ENCODE data around the gene RNF111. TPM values are rescaled to one million over a fixed set of nuclear protein-coding genes. Genes with fewer than 3 reads are reported as not detected.

Gene RNF111
- total RNA-seq, 1 experiment from 2014 or later: 22.4 TPM

GRCh38 chr15:58962662-58963565 is 24.5 kb upstream of the RNF111 start:
- Mint-ChIP-seq H3K27me3 (ENCODE audit: low read depth) (no peaks in the 10 kb centered on the region), H3K27ac (no peak overlapping the region), H3K9me3 (no peaks in the 10 kb centered on the region), H3K36me3 (no peaks in the 10 kb centered on the region), H3K4me1 (no peaks in the 10 kb centered on the region), H3K4me3 (no peak overlapping the region)
- CTCF ChIA-PET: interaction anchor here (0.7 kb wide), 1 partner anchor 573 kb away, joined by 3 read pairs; no protein-coding TSS in a partner anchor
- TF ChIP-seq NR3C1 (CRISPR knock-in tag; conservative IDR thresholded peaks at IDR 0.05; ENCODE audit: low read depth) (no peak), ZNF512 (CRISPR knock-in tag; IDR thresholded peaks at IDR 0.05; ENCODE audit: borderline replicate concordance) (no peak), ATF1 (CRISPR knock-in tag; IDR thresholded peaks at IDR 0.05) (no peak), PRDM15 (CRISPR knock-in tag; IDR thresholded peaks at IDR 0.05) (no peak), ZNF671 (CRISPR knock-in tag; IDR thresholded peaks at IDR 0.05) (no peak), EMX1 (CRISPR knock-in tag; IDR thresholded peaks at IDR 0.05) (no peak), USF1 (CRISPR knock-in tag; IDR thresholded peaks at IDR 0.05) (no peak), SMAD4 (CRISPR knock-in tag; IDR thresholded peaks at IDR 0.05) (no peak), SP1 (CRISPR knock-in tag; conservative IDR thresholded peaks at IDR 0.05) (no peak), TEAD1 (CRISPR knock-in tag; IDR thresholded peaks at IDR 0.05) (no peak), ZNF138 (CRISPR knock-in tag; conservative IDR thresholded peaks at IDR 0.05) (no peak), AR (CRISPR knock-in tag; IDR thresholded peaks at IDR 0.05) (no peak), ZNF281 (CRISPR knock-in tag; IDR thresholded peaks at IDR 0.05) (no peak), E2F1 (CRISPR knock-in tag; IDR thresholded peaks at IDR 0.05) (no peak), MYBL2 (CRISPR knock-in tag; IDR thresholded peaks at IDR 0.05) (no peak), NFATC4 (CRISPR knock-in tag; IDR thresholded peaks at IDR 0.05) (no peak)
- POLR2A ChIA-PET: no interaction called here
- DNase-seq (ENCODE audit: low spot score) (no peak), ATAC-seq (no peak)

Measured in WTC11 (cell line).